A549 (cell line): ENCODE data around the gene OR52B6. TPM values are rescaled to one million over a fixed set of nuclear protein-coding genes. Genes with fewer than 3 reads are reported as not detected.

Experiments used
- ATAC-seq, 2 experiments: fragments of 200-7000 bp in 1 of 2; fragments of >200 bp in 1 of 2; cut with Nextera tagmentation in 1 of 2; cut with Tn5 transposase in 1 of 2; 3 replicates each; pipeline versions ENCODE4 v1.8.0 to v1.9.1; 2018 to 2020; ENCODE audit warnings: mild to moderate bottlenecking in 1 of 2, moderate library complexity in 1 of 2
- CTCF ChIA-PET: fragments of 300-600 bp; sonication (Branson Sonifier 250); formaldehyde crosslinking; extraction: SDS; loops from one replicate; lab custom pipeline; 2021; ENCODE audit warnings: antibody characterized with exemption, inconsistent platforms; lab: Yijun Ruan, JAX
- POLR2A ChIA-PET: fragments of 350-600 bp; formaldehyde crosslinking; extraction: SDS; loops from one replicate; lab custom pipeline; 2021; ENCODE audit warnings: antibody characterized with exemption, inconsistent platforms; lab: Yijun Ruan, JAX
- DNase-seq, 2 experiments: peaks; one replicate each; pipeline versions ENCODE4 v3.0.0 to v3.0.0-alpha.2; 2011 to 2016; ENCODE audit warnings: low read depth in 1 of 2, low spot score in 1 of 2
- FAIRE-seq: peaks from 2 replicates; lab custom pipeline; 2011; peaks lifted over from hg19 to GRCh38; lab: Jason Lieb, UNC
- H3K27ac ChIP-seq, 2 experiments: fragments of >200 bp; sonication (Bioruptor Twin); formaldehyde crosslinking; 3 replicates each; pipeline ENCODE4 v1.5.1; 2016 to 2017
- H3K4me1 ChIP-seq: fragments of >200 bp; sonication (Bioruptor Twin); formaldehyde crosslinking; 3 replicates; pipeline ENCODE4 v1.6.1; 2016
- H3K4me2 ChIP-seq: fragments of >200 bp; sonication (Bioruptor Twin); formaldehyde crosslinking; 3 replicates; pipeline ENCODE4 v1.6.1; 2016
- H3K4me3 ChIP-seq: fragments of >200 bp; sonication (Bioruptor Twin); formaldehyde crosslinking; 3 replicates; pipeline ENCODE4 v1.5.1; 2016
- H3K9me3 ChIP-seq: fragments of >200 bp; sonication (Bioruptor Twin); formaldehyde crosslinking; 3 replicates; pipeline ENCODE4 v1.6.1; 2016
- ATOH8 ChIP-seq: fragments of 250-450 bp; sonication (Bioruptor Pico); IDR thresholded peaks from 2 replicates; pipeline ENCODE4 v1.5.0; 2020; ENCODE audit warnings: low read depth, mild to moderate bottlenecking, moderate library complexity
- CBX2 ChIP-seq: fragments of 200-600 bp; sonication (generic); IDR thresholded peaks from 2 replicates; pipeline ENCODE4 v1.6.1; 2016; ENCODE audit warnings: low read depth, mild to moderate bottlenecking, borderline replicate concordance
- CTCF ChIP-seq: fragments of >200 bp; sonication (Bioruptor Twin); formaldehyde crosslinking; IDR thresholded peaks from 3 replicates; pipeline ENCODE4 v1.5.1; 2016
- EP300 ChIP-seq, 2 experiments: fragments of >200 bp; sonication (Bioruptor Twin); formaldehyde crosslinking; IDR thresholded peaks; 2 replicates in 1 of 2; 3 replicates in 1 of 2; pipeline ENCODE4 v1.6.1; 2016 to 2017
- HDAC2 ChIP-seq: fragments of 200-600 bp; sonication (generic); IDR thresholded peaks from 2 replicates; pipeline ENCODE4 v1.6.1; 2016
- HMGXB4 ChIP-seq: fragments of 250-450 bp; sonication (Bioruptor Pico); IDR thresholded peaks from 2 replicates; pipeline ENCODE4 v1.5.0; 2021; ENCODE audit warnings: mild to moderate bottlenecking, moderate library complexity, borderline replicate concordance
- KDM5A ChIP-seq: fragments of 200-600 bp; sonication (generic); IDR thresholded peaks from 2 replicates; pipeline ENCODE4 v1.6.1; 2016; ENCODE audit warnings: antibody characterized with exemption, mild to moderate bottlenecking
- MAZ ChIP-seq: fragments of 150-350 bp; IDR thresholded peaks from 2 replicates; pipeline ENCODE4 v1.6.1; 2014; ENCODE audit warnings: antibody characterized with exemption, low read depth, low read length, borderline replicate concordance
- PBX3 ChIP-seq: IDR thresholded peaks from 2 replicates; pipeline ENCODE4 v1.6.1; 2012
- PHF8 ChIP-seq: fragments of 200-600 bp; sonication (generic); IDR thresholded peaks from 2 replicates; pipeline ENCODE4 v1.6.1; 2016; ENCODE audit warnings: low read depth, mild to moderate bottlenecking, antibody characterized with exemption, moderate library complexity, borderline replicate concordance
- POLR2A ChIP-seq: IDR thresholded peaks from 2 replicates; pipeline ENCODE4 v1.6.1; 2012; ENCODE audit warnings: mild to moderate bottlenecking, low read length
- REST ChIP-seq: fragments of 200-600 bp; sonication (generic); IDR thresholded peaks from 2 replicates; pipeline ENCODE4 v1.6.1; 2016; ENCODE audit warnings: antibody characterized with exemption, mild to moderate bottlenecking, moderate library complexity
- RNF2 ChIP-seq: fragments of 200-600 bp; sonication (generic); IDR thresholded peaks from 2 replicates; pipeline ENCODE4 v1.6.1; 2016; ENCODE audit warnings: low read depth, mild to moderate bottlenecking, antibody characterized with exemption, moderate library complexity, borderline replicate concordance
- USF2 ChIP-seq: fragments of 450-650 bp; IDR thresholded peaks from 2 replicates; pipeline ENCODE4 v1.6.1; 2014; ENCODE audit warnings: antibody characterized with exemption
- WGBS: methylation state at CpG from one replicate; pipeline ENCODE4 v1.1.6; 2017; ENCODE audit errors: missing lambda C conversion rate; 5-methylcytosine and 5-hydroxymethylcytosine counted together
- polyA plus RNA-seq, 4 experiments: library from polyadenylated mRNA; depleted of rRNA in 3 of 4; stranded (reverse); fragments of >200 nt; fragmentation: RNase III in 1 of 4; extraction: RNeasy Plus Mini Kit Qiagen cat#74134 plus additional on column Dnase treatment in 1 of 4; gene quantifications; 2 replicates in 3 of 4; 3 replicates in 1 of 4; pipeline ENCODE4 v1.2.3, GENCODE V29; 2011 to 2017

The OR52B6 gene
- polyA plus RNA-seq, 2 of the 4 experiments (the other 2 are of a cell fraction) = not detected

- TF ChIP-seq PBX3 = no peak
These were observed 44.2 kb upstream of the OR52B6 start (continued) for GRCh38 chr11:5536482-5536881.

GRCh38 chr11:5541427-5541826 lies 39.2 kb upstream of the OR52B6 start:
- POLR2A ChIA-PET = no interaction called here
- WGBS = 0% methylated on average over 1 of the region's 1 CpG
- no peak overlapping the region for H3K27ac ChIP-seq
- no peak for TF ChIP-seq PHF8
- TF ChIP-seq CBX2 = no peak
- no peak for TF ChIP-seq PBX3
- no peak for TF ChIP-seq EP300 (IDR thresholded peaks at IDR 0.05)
- TF ChIP-seq CTCF = no peak
- TF ChIP-seq ATOH8 (CRISPR knock-in tag) = no peak
- TF ChIP-seq MAZ = no peak
- no peak for TF ChIP-seq REST
- TF ChIP-seq RNF2 = no peak
- no peak for TF ChIP-seq KDM5A
- no peak for TF ChIP-seq POLR2A
- TF ChIP-seq USF2 = no peak
- TF ChIP-seq HDAC2 = no peak
- TF ChIP-seq HMGXB4 (CRISPR knock-in tag) = no peak
- no peak for FAIRE-seq
- no peak for ATAC-seq
- H3K4me3 ChIP-seq = no peak overlapping the region
- CTCF ChIA-PET = no interaction called here
- no peaks in the 10 kb centered on the region for H3K4me1 ChIP-seq
- H3K9me3 ChIP-seq = peaks cover 4% of the 10 kb centered on the region; the same call in 1 of the 3 replicates
- no peak overlapping the region for H3K4me2 ChIP-seq
- DNase-seq = no peak
